HG03108 (cell line): Measurements from ENCODE around the gene CCN2.

Experiments
- ATAC-seq: cut with Tn5 transposase; IDR thresholded peaks from one replicate; pipeline ENCODE4 v1.9.1; 2021; ENCODE audit warnings: moderate library complexity; ENCODE audit not compliant: unreplicated experiment

The CCN2 gene

GRCh38 chr6:131950767-131951575 lies at the start of gene CCN2:
Gene CCN2 (minus strand): TSS chr6:131951372. CDS start chr6:131951172, 200 bp downstream.
- ATAC-seq, result no peak

- no peak for ATAC-seq
These were observed 49.1 kb upstream of the CCN2 start for GRCh38 chr6:132000296-132000695.

- no peak for ATAC-seq
These were observed 48.5 kb upstream of the CCN2 start for GRCh38 chr6:131999545-132000146.

GRCh38 chr6:131998255-131998982 lies 47.2 kb upstream of the CCN2 start:
- no peak for ATAC-seq

- ATAC-seq, result no peak
These were observed 46.4 kb upstream of the CCN2 start for GRCh38 chr6:131997429-131998153.

- ATAC-seq, result no peak
These were observed 44.7 kb upstream of the CCN2 start for GRCh38 chr6:131995917-131996316.

- no peak for ATAC-seq
These were observed 41.4 kb upstream of the CCN2 start for GRCh38 chr6:131992557-131992956.

GRCh38 chr6:131989036-131989435 lies 37.9 kb upstream of the CCN2 start:
- no peak for ATAC-seq

- no peak for ATAC-seq
These were observed 31.6 kb upstream of the CCN2 start for GRCh38 chr6:131982740-131983259.

GRCh38 chr6:131981624-131981978 lies 30.4 kb upstream of the CCN2 start:
- no peak for ATAC-seq

- no peak for ATAC-seq
These were observed 29.8 kb upstream of the CCN2 start for GRCh38 chr6:131980791-131981623.

- no peak for ATAC-seq
These were observed 29.2 kb upstream of the CCN2 start for GRCh38 chr6:131980338-131980790.

GRCh38 chr6:131979515-131980337 lies 28.6 kb upstream of the CCN2 start:
- no peak for ATAC-seq

GRCh38 chr6:131978522-131978921 lies 27.4 kb upstream of the CCN2 start:
- ATAC-seq, result no peak

- ATAC-seq, result no peak
These were observed 25.4 kb upstream of the CCN2 start for GRCh38 chr6:131976545-131977061.

GRCh38 chr6:131972741-131973140 lies 21.6 kb upstream of the CCN2 start:
- no peak for ATAC-seq

GRCh38 chr6:131970076-131970859 lies 19.1 kb upstream of the CCN2 start:
- no peak for ATAC-seq

- no peak for ATAC-seq
These were observed 17.5 kb upstream of the CCN2 start for GRCh38 chr6:131968656-131969055.
